ENCODE results near the gene THSD7B.

The THSD7B gene

GRCh38 chr2:137167651-137168050 is 402.3 kb downstream of the THSD7B start:
- DNase-seq (ENCODE audit: extremely low spot score) = no peak
- ChIA-PET CTCF (no interaction called here), POLR2A (no interaction called here)
- TF ChIP-seq CTCF (IDR thresholded peaks at IDR 0.05; ENCODE audit: control extremely low read depth, extremely low read depth, low read depth, missing control alignments) = no peak

- no peak for TF ChIP-seq CTCF (IDR thresholded peaks at IDR 0.05; ENCODE audit: control extremely low read depth, extremely low read depth, low read depth, missing control alignments)
- DNase-seq (ENCODE audit: extremely low spot score) = no peak
- ChIA-PET POLR2A (no interaction called here), CTCF (interaction anchor here (0.8 to 1.5 kb wide), 2 partner anchors 12 to 148 kb away, joined by 3 read pairs; no protein-coding TSS in a partner anchor)
Observed at GRCh38 chr2:137168552-137168951, 403.2 kb downstream of the THSD7B start.

GRCh38 chr2:137172162-137172561 is 406.8 kb downstream of the THSD7B start:
- CTCF ChIA-PET = interaction anchor here (1.4 to 2.9 kb wide), 4 partner anchors 8 to 23 kb away, joined by 3 to 8 read pairs (median 6); no protein-coding TSS in a partner anchor
- POLR2A ChIA-PET = no interaction called here

GRCh38 chr2:137173463-137173862 is 408.1 kb downstream of the THSD7B start:
- peak; percentile 6 for TF ChIP-seq CTCF (IDR thresholded peaks at IDR 0.05; ENCODE audit: control extremely low read depth, extremely low read depth, low read depth, missing control alignments)
- POLR2A ChIA-PET = no interaction called here
- CTCF ChIA-PET = interaction anchor here (0.8 to 2.9 kb wide), 8 partner anchors 8 to 25 kb away, joined by 3 to 8 read pairs (median 4); no protein-coding TSS in a partner anchor
- DNase-seq (ENCODE audit: extremely low spot score) = peak; percentile 18

More at GRCh38 chr2:137172162-137172561, 406.8 kb downstream of the THSD7B start:
- no peak for TF ChIP-seq CTCF (IDR thresholded peaks at IDR 0.05; ENCODE audit: control extremely low read depth, extremely low read depth, low read depth, missing control alignments)
- DNase-seq (ENCODE audit: extremely low spot score) = no peak

GRCh38 chr2:137175246-137175645 is 409.9 kb downstream of the THSD7B start:
- no peak for DNase-seq (ENCODE audit: extremely low spot score)
- ChIA-PET CTCF (no interaction called here), POLR2A (no interaction called here)
- TF ChIP-seq CTCF (IDR thresholded peaks at IDR 0.05; ENCODE audit: control extremely low read depth, extremely low read depth, low read depth, missing control alignments) = no peak

- CTCF ChIA-PET = no interaction called here
- no peak for TF ChIP-seq CTCF (IDR thresholded peaks at IDR 0.05; ENCODE audit: control extremely low read depth, extremely low read depth, low read depth, missing control alignments)
- no peak for DNase-seq (ENCODE audit: extremely low spot score)
- POLR2A ChIA-PET = no interaction called here
Observed at GRCh38 chr2:137178951-137179377, 413.6 kb downstream of the THSD7B start.

All from GM10248 (cell line).